GM18873 (cell line): ENCODE measurements around the gene C11orf97.
A peak's percentile ranks its signal among the peaks of the same experiment; 100 is the strongest.
"Not testable (repeated sequence)": the region's sequence is repeated elsewhere in the genome, so short reads cannot be mapped to it uniquely, and the experiment has no call there.

Experiments used
- ATAC-seq: cut with Tn5 transposase; IDR thresholded peaks from one replicate; pipeline ENCODE4 v1.9.1; 2021; ENCODE audit warnings: mild to moderate bottlenecking, moderate library complexity, moderate number of reproducible peaks; ENCODE audit not compliant: unreplicated experiment, low FRiP score

Gene C11orf97

DNA sequence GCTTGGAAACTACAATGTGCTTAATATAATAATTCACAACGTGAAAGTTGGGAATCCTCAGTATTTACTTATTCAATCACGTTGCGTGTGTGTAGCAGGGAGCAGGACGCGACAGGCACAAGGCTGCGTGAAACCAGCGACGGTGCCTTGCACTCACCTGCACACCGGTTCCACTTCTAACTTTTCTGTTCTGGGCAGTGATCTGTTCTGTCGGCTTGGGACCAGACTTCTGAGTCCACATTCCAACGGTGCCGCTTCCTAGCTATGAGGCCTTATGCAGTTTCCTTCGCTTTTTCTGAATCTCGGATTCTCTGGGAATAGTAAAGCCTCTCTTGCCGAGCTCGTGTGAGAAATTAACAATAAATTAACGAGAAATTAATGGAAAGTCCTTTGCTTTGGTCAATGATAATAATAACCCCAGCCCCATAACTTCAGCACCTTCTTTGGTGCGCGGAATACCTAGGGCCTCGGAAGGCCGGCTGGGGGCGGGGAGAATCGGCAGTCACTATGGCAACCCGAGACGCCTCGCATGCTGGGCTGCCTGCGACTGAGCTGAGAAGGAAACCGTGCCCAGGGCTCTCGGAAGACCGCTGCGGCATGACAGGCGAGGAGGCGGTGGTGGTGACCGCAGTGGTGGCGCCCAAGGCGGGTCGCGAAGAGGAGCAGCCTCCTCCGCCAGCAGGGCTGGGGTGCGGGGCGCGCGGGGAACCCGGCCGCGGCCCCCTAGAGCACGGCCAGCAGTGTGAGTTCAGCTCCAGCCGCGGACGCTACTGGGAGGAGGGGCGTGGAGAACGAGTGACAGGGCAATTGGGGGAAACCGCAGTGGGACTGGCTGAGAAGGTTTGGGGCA lies at the start of gene C11orf97:
Gene C11orf97, plus strand, starts transcription at position 530 of the 850 bp plus-strand sequence. Its CDS starts 68 bp downstream, at position 598.
- peak; percentile 80 for ATAC-seq

DNA sequence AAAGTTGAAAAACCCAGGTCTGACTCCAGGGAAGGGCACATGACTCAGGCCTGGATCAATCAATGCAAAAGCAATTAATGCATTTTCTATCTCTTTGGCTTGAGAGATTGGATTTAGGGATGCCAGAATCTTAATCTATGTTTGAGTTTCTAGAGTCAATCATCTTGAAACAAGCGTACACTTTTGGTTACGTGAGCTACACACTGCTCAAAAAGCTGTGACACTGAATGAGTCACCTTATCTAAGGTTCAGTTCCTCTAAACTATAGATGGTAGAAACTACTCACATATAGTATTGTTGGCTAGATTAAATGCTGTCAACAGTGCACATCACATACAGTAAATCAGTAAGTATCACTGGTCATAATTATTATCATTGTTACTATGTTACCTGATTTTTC lies 42.8 kb upstream of the C11orf97 start:
- peak; percentile 85 for ATAC-seq

DNA sequence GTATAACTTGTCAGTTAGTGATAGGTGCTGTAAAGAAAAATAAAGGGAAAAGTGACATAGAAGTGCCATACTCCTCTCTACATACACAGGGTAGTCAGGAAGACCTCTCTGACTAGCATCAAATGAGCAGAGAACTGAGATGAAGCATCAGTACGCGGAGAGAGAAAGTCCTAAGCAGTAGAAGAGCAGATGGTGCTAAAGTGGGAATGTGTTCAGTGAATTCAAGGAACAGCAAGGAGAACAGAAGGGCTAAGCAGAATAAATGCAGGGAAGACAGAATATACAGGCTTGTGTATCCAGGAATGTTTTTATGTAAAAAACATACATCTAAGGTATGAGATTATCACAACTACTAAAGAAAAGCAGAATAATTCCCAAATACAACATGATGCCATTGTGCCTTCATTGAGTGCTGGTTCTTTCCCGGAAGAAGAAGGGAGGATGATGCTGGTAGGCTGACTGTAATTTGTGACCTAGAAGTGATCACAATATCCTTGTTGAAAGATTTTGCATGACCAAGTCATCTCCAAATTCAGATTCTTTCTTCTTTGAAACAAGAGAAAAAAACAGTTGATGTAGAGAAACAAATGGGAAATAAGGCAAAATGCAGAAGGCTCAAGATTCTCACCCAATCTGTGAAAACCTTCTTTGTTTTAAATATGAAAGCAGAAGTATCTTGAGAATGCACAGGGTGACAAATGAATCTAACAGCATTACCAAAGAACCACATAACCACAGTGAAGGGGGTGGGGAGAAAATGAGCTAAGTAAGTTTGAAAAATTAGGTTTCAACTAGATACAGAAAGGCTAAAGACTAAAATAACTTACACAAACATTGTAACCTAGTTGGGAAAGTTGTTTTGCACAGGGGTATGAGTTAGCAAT lies 39.1 kb upstream of the C11orf97 start:
- ATAC-seq = peak; percentile 89

- ATAC-seq = no peak
These were observed 34.6 kb upstream of the C11orf97 start for GRCh38 chr11:94477624-94478023.

- no peak for ATAC-seq
These were observed 30.9 kb upstream of the C11orf97 start for GRCh38 chr11:94481342-94481741.

GRCh38 chr11:94486068-94486467 lies 26.2 kb upstream of the C11orf97 start:
- no peak for ATAC-seq

DNA sequence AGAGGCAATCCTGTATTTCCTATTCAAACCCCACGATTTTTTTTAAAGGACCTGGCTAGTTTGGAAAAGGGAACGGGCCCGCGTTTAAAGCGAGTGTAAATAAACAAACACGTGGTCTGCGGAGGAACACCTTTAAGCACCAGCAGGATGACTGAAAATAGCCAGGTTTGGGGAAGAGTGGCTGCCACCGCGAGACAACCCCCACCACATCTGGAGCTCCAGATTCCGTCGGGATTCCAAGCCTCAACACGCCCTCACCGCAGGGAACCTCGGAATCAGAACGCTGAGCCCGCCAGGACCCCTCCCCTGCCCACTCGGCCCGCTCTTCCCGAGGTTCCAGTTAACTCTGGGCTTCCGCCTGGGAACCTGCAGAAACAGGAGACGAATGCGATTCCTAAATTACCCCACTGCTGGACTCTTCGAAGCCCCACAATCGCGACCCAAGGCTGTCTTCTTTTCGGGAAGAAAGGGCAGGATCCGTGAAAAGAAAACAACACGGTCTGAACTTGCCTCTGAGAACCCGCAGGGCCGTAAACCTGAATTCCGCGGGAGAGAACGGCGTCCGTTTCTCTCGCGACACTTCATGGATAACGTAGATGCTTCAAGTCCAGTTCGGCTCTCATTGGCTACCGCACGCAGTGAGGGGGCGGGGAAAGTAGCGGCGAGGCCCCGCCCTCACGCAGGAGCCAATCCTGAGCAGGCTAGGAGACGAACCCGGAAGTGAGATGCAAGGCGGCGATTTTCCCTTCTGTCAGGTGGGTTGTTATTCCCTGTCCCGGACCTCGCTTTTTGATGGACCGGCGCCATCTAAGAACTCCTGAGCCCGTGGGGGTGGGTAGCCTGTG lies 18.8 kb upstream of the C11orf97 start, which contains the start of the genes ANKRD49 and MRE11:
Gene ANKRD49, plus strand, starts transcription at position 704 of the 845 bp plus-strand sequence. CDS start 2,710 bp downstream, outside the sequence.
Gene MRE11, minus strand, starts transcription at position 564 of the 845 bp plus-strand sequence. CDS start 1,043 bp downstream, outside the sequence.
- ATAC-seq = peak; percentile 100

DNA sequence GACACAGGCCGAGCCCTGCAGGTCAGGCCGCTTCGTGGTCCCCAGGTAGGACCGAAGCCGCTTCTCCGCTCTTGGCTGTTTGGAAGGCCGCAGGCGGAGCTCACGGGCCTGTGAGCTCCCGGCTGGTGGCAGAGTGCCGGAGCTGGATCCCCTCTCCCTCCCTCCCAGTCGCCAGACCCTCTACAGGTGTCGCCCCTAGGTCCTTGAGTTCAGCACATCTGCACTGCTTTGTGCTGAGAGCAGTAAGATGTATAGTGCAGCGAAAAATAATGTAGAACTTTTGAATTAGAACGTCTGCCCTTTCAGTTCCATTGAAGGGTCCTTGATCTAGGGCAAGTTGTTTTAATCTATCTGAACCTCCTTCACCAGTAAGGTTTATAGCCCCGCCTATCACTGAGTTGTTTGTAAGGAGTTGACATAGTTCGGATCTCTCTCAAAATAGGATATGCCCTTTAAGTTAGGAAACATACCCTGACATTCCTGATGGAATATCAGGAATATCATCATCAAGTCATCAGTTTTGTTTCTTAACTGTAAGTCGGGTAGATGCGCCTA lies 18.1 kb upstream of the C11orf97 start:
- peak; percentile 45 for ATAC-seq

DNA sequence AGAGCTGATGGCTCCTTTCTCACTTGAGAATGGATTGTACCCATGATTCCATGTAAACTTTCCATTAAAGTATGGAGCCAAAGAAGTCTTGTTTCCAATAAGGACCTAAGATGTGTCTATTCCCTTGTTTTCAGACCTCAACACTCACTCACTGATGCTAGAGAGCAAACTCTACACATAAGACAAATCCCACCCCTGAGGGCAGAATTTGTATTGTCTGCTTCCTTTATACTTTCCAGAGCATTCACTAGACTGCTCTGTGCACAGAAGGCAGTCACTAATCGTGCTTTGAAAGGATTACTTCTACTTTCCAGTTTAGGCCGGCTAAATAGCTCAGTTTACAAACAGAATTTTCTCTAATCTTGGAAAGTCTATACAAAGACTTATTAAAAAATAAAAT lies 12.1 kb upstream of the C11orf97 start:
- no peak for ATAC-seq

DNA sequence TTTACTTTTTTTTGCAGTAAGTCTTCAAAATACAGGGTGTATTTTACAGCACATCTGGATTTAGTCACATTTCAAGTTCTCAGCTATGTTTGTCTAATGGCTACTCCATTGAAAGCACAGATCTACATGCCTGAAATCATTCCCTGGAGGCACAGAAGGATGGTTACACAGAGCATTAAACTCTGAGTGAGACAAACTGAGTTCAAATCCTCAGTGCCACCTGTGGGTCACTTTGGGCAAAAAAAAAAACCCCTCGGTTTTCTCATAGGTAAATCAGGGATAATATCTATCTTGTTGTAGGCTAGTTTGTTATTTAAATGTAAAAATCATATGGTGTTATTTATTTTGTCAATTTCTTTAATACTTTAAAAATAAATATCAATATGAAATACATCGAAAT lies 10.7 kb upstream of the C11orf97 start:
- no peak for ATAC-seq

DNA sequence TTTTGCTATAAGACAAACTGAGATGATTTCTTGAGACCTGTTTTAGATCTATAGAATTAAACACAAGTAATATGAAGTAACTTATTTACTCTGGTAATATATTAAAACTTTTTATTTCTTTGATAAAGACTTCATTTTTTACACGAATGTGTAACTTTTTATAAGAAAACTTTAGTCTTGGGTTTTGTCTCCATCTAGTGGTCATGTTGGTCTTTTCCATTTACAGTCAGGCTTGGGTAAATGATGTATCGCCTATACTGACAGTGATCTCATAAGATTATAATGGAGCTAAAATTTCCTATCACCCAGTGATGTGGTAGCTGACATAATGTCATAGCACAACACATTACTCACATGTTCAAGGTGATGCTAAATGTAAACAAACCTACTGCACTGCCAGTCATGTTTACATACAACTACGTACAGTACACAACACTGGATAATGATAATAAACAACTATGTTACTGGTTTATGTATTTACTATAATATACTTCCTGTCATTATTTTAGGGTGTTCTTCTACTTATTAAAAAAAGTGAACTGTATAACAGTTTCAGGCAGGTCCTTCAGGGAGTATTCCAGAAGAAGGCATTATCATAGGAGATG lies 7.5 kb upstream of the C11orf97 start:
- no peak for ATAC-seq

- ATAC-seq = not testable (repeated sequence)
These were observed 5.7 kb upstream of the C11orf97 start for GRCh38 chr11:94506513-94506912.

DNA sequence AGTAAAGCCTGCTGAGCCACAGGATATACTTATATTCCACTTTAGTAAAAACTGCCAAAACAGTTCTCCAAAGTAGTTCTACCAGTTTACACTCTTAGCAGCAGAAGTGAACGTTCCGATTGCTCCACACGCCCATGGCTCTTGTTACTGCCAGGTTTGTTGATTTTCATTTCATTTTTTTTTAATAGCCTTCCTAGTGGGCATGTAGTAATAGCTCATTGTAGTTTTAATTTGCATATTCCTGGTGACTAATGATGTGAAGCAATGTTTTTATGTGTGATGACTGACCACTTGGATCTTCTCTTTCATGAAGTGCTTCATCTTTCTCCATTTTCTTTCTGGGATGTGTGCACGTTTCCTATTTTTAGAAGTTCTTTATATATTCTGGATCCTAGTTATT lies 4.8 kb upstream of the C11orf97 start:
- ATAC-seq = no peak

DNA sequence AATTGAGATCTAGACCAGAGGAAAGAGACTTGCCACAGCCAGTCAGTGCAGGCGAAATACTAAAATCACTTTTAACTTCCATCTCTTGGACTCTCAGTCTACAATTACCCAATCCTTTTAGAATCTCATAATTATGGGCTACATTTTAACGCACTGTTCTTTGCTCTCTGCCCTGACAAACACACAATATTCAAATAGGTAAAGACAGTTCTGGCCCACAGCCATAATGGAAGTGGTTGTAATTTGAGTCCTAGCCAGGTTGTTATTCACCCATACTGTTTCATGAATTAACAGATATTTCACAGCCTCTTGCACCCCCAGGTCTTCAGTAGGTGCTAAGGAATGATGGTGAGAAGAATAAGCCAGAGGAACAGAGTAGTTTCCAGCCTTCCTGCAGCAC lies 830 bp downstream of the C11orf97 start:
- ATAC-seq = no peak

- no peak for ATAC-seq
These were observed 3.1 kb downstream of the C11orf97 start for GRCh38 chr11:94515398-94515797.

GRCh38 chr11:94516725-94517124 lies 4.5 kb downstream of the C11orf97 start:
- no peak for ATAC-seq

GRCh38 chr11:94518300-94518699 lies 6.0 kb downstream of the C11orf97 start:
- no peak for ATAC-seq

GRCh38 chr11:94519478-94520084 lies 7.3 kb downstream of the C11orf97 start:
- ATAC-seq = no peak

DNA sequence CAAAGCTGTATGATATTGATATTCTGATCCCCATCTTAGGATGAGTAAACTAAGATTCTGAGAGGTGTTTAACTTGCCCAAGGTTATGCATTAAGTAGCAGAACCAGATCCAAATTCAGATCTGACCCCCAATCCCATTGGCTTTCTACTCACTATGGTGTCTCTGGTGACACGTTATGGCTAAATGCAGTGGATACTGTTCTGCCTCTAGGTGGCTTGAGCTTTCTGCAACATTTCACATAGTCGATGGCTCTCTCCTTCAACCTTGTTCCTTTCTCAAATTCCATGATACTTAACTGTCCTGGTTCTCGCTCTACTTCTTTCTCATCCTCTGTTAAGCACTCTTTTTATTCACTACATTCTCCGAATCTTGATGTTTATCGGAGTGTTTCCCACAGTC lies 9.4 kb downstream of the C11orf97 start:
- no peak for ATAC-seq
